HepG2 (cell line): ENCODE results near the gene FILIP1. TPM values are rescaled to one million over a fixed set of nuclear protein-coding genes. Genes with fewer than 3 reads are reported as not detected.

Source experiments
- ATAC-seq: fragments of 200-7000 bp; cut with Tn5 transposase; 3 replicates; pipeline ENCODE4 v1.9.1; 2020; ENCODE audit warnings: mild to moderate bottlenecking, moderate library complexity
- BruUV-seq: library from RNA; stranded (reverse); fragments of 400-500 nt; replicated peaks from 2 replicates; lab custom pipeline; 2021; lab: Mats Ljungman, UMichigan
- CTCF ChIA-PET: fragments of 300-600 bp; formaldehyde crosslinking; extraction: SDS; loops from one replicate; lab custom pipeline; 2021; ENCODE audit warnings: low total read pairs, inconsistent platforms, low intra/inter-chr PET ratio; lab: Yijun Ruan, JAX
- POLR2A ChIA-PET: fragments of 350-600 bp; sonication (Branson Sonifier 250); formaldehyde crosslinking; loops from one replicate; lab custom pipeline; 2020; ENCODE audit warnings: antibody characterized with exemption, inconsistent platforms; lab: Yijun Ruan, JAX
- DNase-seq: peaks from one replicate; pipeline ENCODE4 v3.0.0-alpha.2; 2015; ENCODE audit warnings: low spot score
- FAIRE-seq: peaks from 3 replicates; lab custom pipeline; 2011; peaks lifted over from hg19 to GRCh38; lab: Jason Lieb, UNC
- H2AFZ ChIP-seq: one replicate; pipeline ENCODE4 v1.6.1; 2011; ENCODE audit warnings: low read length, inconsistent platforms
- H3K27ac ChIP-seq: fragments of 300-600 bp; 3 replicates; pipeline ENCODE4 v1.8.0; 2011; ENCODE audit warnings: mixed run types, mild to moderate bottlenecking, mixed read lengths, low read length, inconsistent platforms; ENCODE audit not compliant: insufficient read depth; ENCODE audit errors: extremely low read length
- H3K27me3 ChIP-seq, 2 experiments: fragments of 200-600 bp in 1 of 2; 2 replicates in 1 of 2; 3 replicates in 1 of 2; pipeline versions ENCODE4 v1.6.0 to v1.8.0; 2011; ENCODE audit warnings: low read length in 2 of 2, mild to moderate bottlenecking in 2 of 2, moderate library complexity in 2 of 2, inconsistent platforms in 1 of 2; ENCODE audit not compliant: insufficient read depth in 2 of 2, control insufficient read depth in 1 of 2
- H3K36me3 ChIP-seq, 2 experiments: fragments of 200-600 bp in 1 of 2; replicated peaks in 1 of 2; 2 replicates in 1 of 2; 3 replicates in 1 of 2; pipeline versions ENCODE4 v1.5.1 to v1.8.0; 2011; ENCODE audit warnings: low read length in 2 of 2, inconsistent platforms in 1 of 2; ENCODE audit not compliant: insufficient read depth in 2 of 2, control insufficient read depth in 1 of 2
- H3K4me1 ChIP-seq: 2 replicates; pipeline ENCODE4 v1.5.1; 2012; ENCODE audit warnings: low read length, inconsistent platforms; ENCODE audit not compliant: insufficient read depth
- H3K4me2 ChIP-seq: 2 replicates; pipeline ENCODE4 v1.6.0; 2011; ENCODE audit warnings: low read depth, low read length, inconsistent platforms
- H3K4me3 ChIP-seq, 3 experiments: fragments of 200-600 bp in 1 of 3; sonication (generic), shearing (Covaris generic) in 1 of 3; replicated peaks in 1 of 3; 2 replicates each; pipeline ENCODE4 v1.5.1; 2011 to 2016; ENCODE audit warnings: low read length in 3 of 3, inconsistent platforms in 2 of 3, low read depth in 2 of 3, mild to moderate bottlenecking in 2 of 3, control low read depth in 1 of 3, mixed read lengths in 1 of 3; ENCODE audit not compliant: insufficient read depth in 1 of 3
- H3K79me2 ChIP-seq: one replicate; pipeline ENCODE4 v1.6.1; 2011; ENCODE audit warnings: low read length, inconsistent platforms; ENCODE audit not compliant: insufficient read depth
- H3K9ac ChIP-seq: 2 replicates; pipeline ENCODE4 v1.6.0; 2011; ENCODE audit warnings: mild to moderate bottlenecking, low read depth, low read length, inconsistent platforms; ENCODE audit not compliant: insufficient read depth
- H3K9me3 ChIP-seq: 2 replicates; pipeline ENCODE4 v1.5.1; 2012; ENCODE audit warnings: mild to moderate bottlenecking, low read length
- H4K20me1 ChIP-seq: 2 replicates; pipeline ENCODE4 v1.6.0; 2011; ENCODE audit warnings: inconsistent platforms, mild to moderate bottlenecking, low read length, moderate library complexity; ENCODE audit not compliant: insufficient read depth
- ARID3A ChIP-seq: IDR thresholded peaks from 2 replicates; pipeline ENCODE4 v1.6.1; 2012; ENCODE audit warnings: low read depth, low read length, improper control_type of control experiment
- BRD4 ChIP-seq: sonication (generic); formaldehyde crosslinking; IDR thresholded peaks from 2 replicates; pipeline ENCODE4 v1.4.0; 2020; ENCODE audit warnings: missing genetic modification reagents
- FOXK2 ChIP-seq: fragments of 450-650 bp; IDR thresholded peaks from 2 replicates; pipeline ENCODE4 v1.6.1; 2016
- GATA4 ChIP-seq: sonication (generic); IDR thresholded peaks from 2 replicates; pipeline ENCODE4 v1.6.1; 2016; ENCODE audit warnings: antibody characterized with exemption, low read depth, borderline replicate concordance
- HIC2 ChIP-seq: sonication (generic); formaldehyde crosslinking; IDR thresholded peaks from 2 replicates; pipeline ENCODE4 v1.9.0; 2022; ENCODE audit warnings: low read depth, missing genetic modification reagents
- PCBP1 ChIP-seq: fragments of 200-400 bp; formaldehyde crosslinking; IDR thresholded peaks from 2 replicates; pipeline ENCODE4 v1.6.1; 2017; ENCODE audit warnings: mild to moderate bottlenecking, low read depth, low read length, borderline replicate concordance
- PRMT3 ChIP-seq: sonication (generic); formaldehyde crosslinking; IDR thresholded peaks from 2 replicates; pipeline ENCODE4 v1.8.1; 2022; ENCODE audit warnings: low read depth, mild to moderate bottlenecking, moderate library complexity, missing genetic modification reagents, borderline replicate concordance
- RARG ChIP-seq: sonication (generic); formaldehyde crosslinking; IDR thresholded peaks from 2 replicates; pipeline ENCODE4 v1.4.0; 2020; ENCODE audit warnings: low read depth, mild to moderate bottlenecking, missing genetic modification reagents
- TEAD3 ChIP-seq: optimal IDR thresholded peaks from 2 replicates; pipeline ENCODE3; 2016; ENCODE audit warnings: borderline replicate concordance
- WGBS: methylation state at CpG from one replicate; pipeline ENCODE4 v1.1.6; 2017; ENCODE audit warnings: low lambda C conversion rate; 5-methylcytosine and 5-hydroxymethylcytosine counted together
- in situ Hi-C: cut with HindIII; loops from 2 replicates; pipeline ENCODE4 v1.10.0; 2017; ENCODE audit warnings: low pct_unique_long_range_greater_than_20kb; ENCODE audit not compliant: extremely low pct_ligation_motif_present
- intact Hi-C: fragments of 100-400 bp; cut with micrococcal nuclease; formaldehyde crosslinking; loops from one replicate; pipeline ENCODE4 v1.10.0; 2022; ENCODE audit not compliant: unreplicated experiment
- polyA plus RNA-seq, 8 experiments: library from polyadenylated mRNA; depleted of rRNA in 3 of 8; stranded (reverse) in 7 of 8; unstranded in 1 of 8; fragments of >200 nt; fragmentation: Illumina TruSeq in 4 of 8; extraction: Trizol in 4 of 8; gene quantifications; 2 replicates each; pipeline versions ENCODE4 v1.2.1 to v1.2.3, GENCODE V29; 2011 to 2016; ENCODE audit warnings: low read depth in 4 of 8, missing spikeins in 1 of 8, mixed read lengths in 1 of 8; ENCODE audit not compliant: insufficient read depth in 1 of 8
- total RNA-seq, 5 experiments: library from RNA; depleted of rRNA; stranded (reverse); fragments of >200 nt; fragmentation: Illumina TruSeq; extraction: Trizol; gene quantifications; 2 replicates each; pipeline ENCODE4 v1.2.3, GENCODE V29; 2016; ENCODE audit warnings: low read depth in 1 of 5

FILIP1 gene
- total and polyA plus RNA-seq, 2 of the 13 experiments (the other 11 are each of a cell fraction or from before 2014, with no cell fraction given), result not detected

DNA sequence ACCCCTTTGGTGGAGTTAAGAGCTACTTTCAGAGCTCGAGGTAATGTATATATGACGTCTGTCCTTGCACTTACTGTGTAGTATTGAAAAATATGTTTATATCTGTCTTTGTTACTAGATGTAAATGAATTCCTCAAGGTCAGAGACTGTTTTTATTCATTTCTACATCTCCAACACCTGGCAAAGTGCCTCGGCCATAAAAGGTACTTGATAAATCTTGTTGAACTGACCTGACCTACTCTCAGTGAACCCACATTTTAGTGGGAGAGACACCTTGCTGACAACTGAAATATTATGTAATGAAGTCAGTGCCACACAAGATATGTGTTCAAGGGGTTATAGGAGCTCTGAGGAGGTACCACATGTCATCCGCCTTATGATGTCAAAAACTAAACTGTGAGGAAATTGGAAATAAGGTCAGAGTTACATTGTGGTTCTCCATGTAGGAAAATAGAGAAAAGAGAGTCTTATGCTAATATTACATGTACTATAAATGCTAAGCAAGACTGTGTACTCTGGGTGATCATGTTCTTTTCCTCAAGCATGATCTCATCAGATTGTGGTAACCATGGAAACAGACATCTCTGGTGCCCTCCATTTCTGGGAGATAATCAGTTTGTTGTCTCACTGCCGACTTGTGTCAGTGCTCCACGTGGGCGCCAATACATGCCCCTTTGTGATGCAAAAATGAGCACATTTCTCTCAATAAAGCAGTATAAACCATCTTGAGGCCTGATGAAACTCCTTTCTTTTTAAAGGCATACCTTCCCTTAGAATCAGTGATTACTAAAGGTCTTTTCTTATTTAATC lies 203.3 kb downstream of the FILIP1 start (continued):
- no peak for TF ChIP-seq HIC2
- no peak for TF ChIP-seq RARG (CRISPR knock-in tag)
- no peak for TF ChIP-seq FOXK2
- TF ChIP-seq GATA4, result no peak
- no peak for TF ChIP-seq TEAD3 (CRISPR knock-in tag)
- no peak for TF ChIP-seq BRD4 (CRISPR knock-in tag)

- intact Hi-C loops (loop anchor here (5.0 kb wide), 1 partner anchor 314 kb away; the partner anchor contains the start of gene SENP6), in situ Hi-C loops (loop anchor here (10.0 kb wide), 1 partner anchor 237 kb away; no protein-coding TSS in a partner anchor)
- H4K20me1 ChIP-seq, result peaks cover 7% of the 10 kb centered on the region; the same call in 1 of the 2 replicates
- H3K79me2 ChIP-seq, result peaks cover 19% of the 10 kb centered on the region
- H3K4me2 ChIP-seq, result no peak overlapping the region
- no peaks in the 10 kb centered on the region for H3K9me3 ChIP-seq
- no peak overlapping the region for H3K27ac ChIP-seq
- FAIRE-seq (no peak), DNase-seq (no peak), ATAC-seq (no peak)
- BruUV-seq, result no TSS peak
- H2AFZ ChIP-seq, result no peak overlapping the region
- H3K4me3 ChIP-seq, result no peak overlapping the region
- POLR2A ChIA-PET, result no interaction called here
- no peaks in the 10 kb centered on the region; a peak in 1 of 5 replicates for H3K27me3 ChIP-seq
- CTCF ChIA-PET, result no interaction called here
- no peak overlapping the region for H3K9ac ChIP-seq
- H3K36me3 ChIP-seq, result no peaks in the 10 kb centered on the region
- peaks cover 23% of the 10 kb centered on the region for H3K4me1 ChIP-seq
- WGBS, result 93% methylated on average over 1 of the region's 1 CpG
- no peak for TF ChIP-seq ARID3A
- TF ChIP-seq PRMT3, result no peak
- TF ChIP-seq PCBP1, result no peak
Measured at GRCh38 chr6:75288023-75288422, 205.6 kb downstream of the FILIP1 start.
